HepG2 (cell line): ENCODE data around the gene ARHGEF38. TPM values are rescaled to one million over a fixed set of nuclear protein-coding genes. Genes with fewer than 3 reads are reported as not detected.
A peak's percentile ranks its signal among the peaks of the same experiment; 100 is the strongest.

Source experiments
- ATAC-seq: fragments of 200-7000 bp; cut with Tn5 transposase; 3 replicates; pipeline ENCODE4 v1.9.1; 2020; ENCODE audit warnings: mild to moderate bottlenecking, moderate library complexity
- BruUV-seq: library from RNA; stranded (reverse); fragments of 400-500 nt; replicated peaks from 2 replicates; lab custom pipeline; 2021; lab: Mats Ljungman, UMichigan
- CTCF ChIA-PET: fragments of 300-600 bp; formaldehyde crosslinking; extraction: SDS; loops from one replicate; lab custom pipeline; 2021; ENCODE audit warnings: low total read pairs, inconsistent platforms, low intra/inter-chr PET ratio; lab: Yijun Ruan, JAX
- POLR2A ChIA-PET: fragments of 350-600 bp; sonication (Branson Sonifier 250); formaldehyde crosslinking; loops from one replicate; lab custom pipeline; 2020; ENCODE audit warnings: antibody characterized with exemption, inconsistent platforms; lab: Yijun Ruan, JAX
- DNase-seq: peaks from one replicate; pipeline ENCODE4 v3.0.0-alpha.2; 2015; ENCODE audit warnings: low spot score
- FAIRE-seq: peaks from 3 replicates; lab custom pipeline; 2011; peaks lifted over from hg19 to GRCh38; lab: Jason Lieb, UNC
- H2AFZ ChIP-seq: one replicate; pipeline ENCODE4 v1.6.1; 2011; ENCODE audit warnings: low read length, inconsistent platforms
- H3K27ac ChIP-seq: fragments of 300-600 bp; 3 replicates; pipeline ENCODE4 v1.8.0; 2011; ENCODE audit warnings: mixed run types, mild to moderate bottlenecking, mixed read lengths, low read length, inconsistent platforms; ENCODE audit not compliant: insufficient read depth; ENCODE audit errors: extremely low read length
- H3K27me3 ChIP-seq, 2 experiments: fragments of 200-600 bp in 1 of 2; 2 replicates in 1 of 2; 3 replicates in 1 of 2; pipeline versions ENCODE4 v1.6.0 to v1.8.0; 2011; ENCODE audit warnings: low read length in 2 of 2, mild to moderate bottlenecking in 2 of 2, moderate library complexity in 2 of 2, inconsistent platforms in 1 of 2; ENCODE audit not compliant: insufficient read depth in 2 of 2, control insufficient read depth in 1 of 2
- H3K36me3 ChIP-seq, 2 experiments: fragments of 200-600 bp in 1 of 2; replicated peaks in 1 of 2; 2 replicates in 1 of 2; 3 replicates in 1 of 2; pipeline versions ENCODE4 v1.5.1 to v1.8.0; 2011; ENCODE audit warnings: low read length in 2 of 2, inconsistent platforms in 1 of 2; ENCODE audit not compliant: insufficient read depth in 2 of 2, control insufficient read depth in 1 of 2
- H3K4me1 ChIP-seq: 2 replicates; pipeline ENCODE4 v1.5.1; 2012; ENCODE audit warnings: low read length, inconsistent platforms; ENCODE audit not compliant: insufficient read depth
- H3K4me2 ChIP-seq: 2 replicates; pipeline ENCODE4 v1.6.0; 2011; ENCODE audit warnings: low read depth, low read length, inconsistent platforms
- H3K4me3 ChIP-seq, 3 experiments: fragments of 200-600 bp in 1 of 3; sonication (generic), shearing (Covaris generic) in 1 of 3; replicated peaks in 1 of 3; 2 replicates each; pipeline ENCODE4 v1.5.1; 2011 to 2016; ENCODE audit warnings: low read length in 3 of 3, inconsistent platforms in 2 of 3, low read depth in 2 of 3, mild to moderate bottlenecking in 2 of 3, control low read depth in 1 of 3, mixed read lengths in 1 of 3; ENCODE audit not compliant: insufficient read depth in 1 of 3
- H3K79me2 ChIP-seq: one replicate; pipeline ENCODE4 v1.6.1; 2011; ENCODE audit warnings: low read length, inconsistent platforms; ENCODE audit not compliant: insufficient read depth
- H3K9ac ChIP-seq: 2 replicates; pipeline ENCODE4 v1.6.0; 2011; ENCODE audit warnings: mild to moderate bottlenecking, low read depth, low read length, inconsistent platforms; ENCODE audit not compliant: insufficient read depth
- H3K9me3 ChIP-seq: 2 replicates; pipeline ENCODE4 v1.5.1; 2012; ENCODE audit warnings: mild to moderate bottlenecking, low read length
- H4K20me1 ChIP-seq: 2 replicates; pipeline ENCODE4 v1.6.0; 2011; ENCODE audit warnings: inconsistent platforms, mild to moderate bottlenecking, low read length, moderate library complexity; ENCODE audit not compliant: insufficient read depth
- BCLAF1 ChIP-seq: fragments of 450-650 bp; IDR thresholded peaks from 2 replicates; pipeline ENCODE4 v1.6.1; 2017; ENCODE audit warnings: mild to moderate bottlenecking
- SNAPC4 ChIP-seq: sonication (generic); formaldehyde crosslinking; IDR thresholded peaks from 2 replicates; pipeline ENCODE4 v1.4.0; 2020; ENCODE audit warnings: mild to moderate bottlenecking, missing genetic modification reagents
- THAP7 ChIP-seq: sonication (generic); formaldehyde crosslinking; IDR thresholded peaks from 2 replicates; pipeline ENCODE4 v1.8.1; 2023; ENCODE audit warnings: mild to moderate bottlenecking, missing genetic modification reagents
- USF2 ChIP-seq, 2 experiments: sonication (generic) in 1 of 2; formaldehyde crosslinking in 1 of 2; IDR thresholded peaks; 2 replicates each; pipeline versions ENCODE4 v1.5.1 to v1.6.1; 2011 to 2020; ENCODE audit warnings: borderline replicate concordance in 1 of 2, low read depth in 1 of 2, low read length in 1 of 2, mild to moderate bottlenecking in 1 of 2, missing genetic modification reagents in 1 of 2, moderate library complexity in 1 of 2
- ZNF17 ChIP-seq: sonication (generic); formaldehyde crosslinking; IDR thresholded peaks from 2 replicates; pipeline ENCODE4 v1.5.0; 2020; ENCODE audit warnings: mild to moderate bottlenecking, missing genetic modification reagents
- ZNF30 ChIP-seq: sonication (generic); formaldehyde crosslinking; IDR thresholded peaks from 2 replicates; pipeline ENCODE4 v1.5.0; 2020; ENCODE audit warnings: mild to moderate bottlenecking, missing genetic modification reagents
- ZNF674 ChIP-seq: sonication (generic); formaldehyde crosslinking; IDR thresholded peaks from 2 replicates; pipeline ENCODE4 v1.5.0; 2020; ENCODE audit warnings: low read depth, mild to moderate bottlenecking, missing genetic modification reagents
- ZNF878 ChIP-seq: sonication (generic); formaldehyde crosslinking; IDR thresholded peaks from 2 replicates; pipeline ENCODE4 v1.8.1; 2023; ENCODE audit warnings: mild to moderate bottlenecking, missing genetic modification reagents, moderate library complexity
- WGBS: methylation state at CpG from one replicate; pipeline ENCODE4 v1.1.6; 2017; ENCODE audit warnings: low lambda C conversion rate; 5-methylcytosine and 5-hydroxymethylcytosine counted together
- in situ Hi-C: cut with HindIII; loops from 2 replicates; pipeline ENCODE4 v1.10.0; 2017; ENCODE audit warnings: low pct_unique_long_range_greater_than_20kb; ENCODE audit not compliant: extremely low pct_ligation_motif_present
- intact Hi-C: fragments of 100-400 bp; cut with micrococcal nuclease; formaldehyde crosslinking; loops from one replicate; pipeline ENCODE4 v1.10.0; 2022; ENCODE audit not compliant: unreplicated experiment
- polyA plus RNA-seq, 8 experiments: library from polyadenylated mRNA; depleted of rRNA in 3 of 8; stranded (reverse) in 7 of 8; unstranded in 1 of 8; fragments of >200 nt; fragmentation: Illumina TruSeq in 4 of 8; extraction: Trizol in 4 of 8; gene quantifications; 2 replicates each; pipeline versions ENCODE4 v1.2.1 to v1.2.3, GENCODE V29; 2011 to 2016; ENCODE audit warnings: low read depth in 4 of 8, missing spikeins in 1 of 8, mixed read lengths in 1 of 8; ENCODE audit not compliant: insufficient read depth in 1 of 8
- total RNA-seq, 5 experiments: library from RNA; depleted of rRNA; stranded (reverse); fragments of >200 nt; fragmentation: Illumina TruSeq; extraction: Trizol; gene quantifications; 2 replicates each; pipeline ENCODE4 v1.2.3, GENCODE V29; 2016; ENCODE audit warnings: low read depth in 1 of 5

Gene ARHGEF38
- total and polyA plus RNA-seq, 2 of the 13 experiments (the other 11 are each of a cell fraction or from before 2014, with no cell fraction given) = not detected

GRCh38 chr4:105708181-105709080, 156.0 kb downstream of the ARHGEF38 start, which contains the start of the genes GSTCD and INTS12 (continued):
- TF ChIP-seq USF2 (IDR thresholded peaks at IDR 0.05; ENCODE audit: low read depth, low read length) (no peak), USF2 (CRISPR knock-in tag; IDR thresholded peaks at IDR 0.05; ENCODE audit: borderline replicate concordance) (no peak), THAP7 (CRISPR knock-in tag) (peak; percentile 23; the same call in 1 of the 2 replicates)

GRCh38 chr4:105709081-105709450, 156.6 kb downstream of the ARHGEF38 start:
- Histone ChIP-seq H3K27me3 (no peaks in the 10 kb centered on the region; a peak in 1 of 5 replicates), H2AFZ (peak overlapping the region; percentile 50), H3K36me3 (no peaks in the 10 kb centered on the region), H3K4me2 (peak overlapping the region; percentile 65), H3K27ac (peak overlapping the region; percentile 90), H3K79me2 (peaks cover 62% of the 10 kb centered on the region), H3K4me3 (peak overlapping the region; percentile 80 to 98 (median 82)), H3K4me1 (peaks cover 40% of the 10 kb centered on the region), H3K9me3 (no peaks in the 10 kb centered on the region), H3K9ac (peak overlapping the region; percentile 94), H4K20me1 (no peaks in the 10 kb centered on the region; the same call in 1 of the 2 replicates)
- POLR2A ChIA-PET = no interaction called here
- intact Hi-C loops (loop anchor here (10.0 kb wide), 3 partner anchors 186 to 606 kb away; partner anchors contain the start of genes AIMP1, NPNT and TBCK), in situ Hi-C loops (no loop called here)
- DNase-seq (peak; percentile 10), FAIRE-seq (no peak), ATAC-seq (peak; percentile 72)
- CTCF ChIA-PET = no interaction called here
- 2% methylated on average over 6 of the region's 11 CpGs for WGBS
- BruUV-seq = TSS peak; percentile 66
- 0 out of 2 replicates have a peak, but pooled peaks have one; percentile 14 for TF ChIP-seq ZNF674 (CRISPR knock-in tag)
- TF ChIP-seq BCLAF1 = no peak
- TF ChIP-seq ZNF30 (CRISPR knock-in tag) = 0 out of 2 replicates have a peak, but pooled peaks have one; percentile 1
- TF ChIP-seq ZNF878 = no peak
- TF ChIP-seq ZNF17 = no peak
- 0 out of 2 replicates have a peak, but pooled peaks have one; percentile 6 for TF ChIP-seq SNAPC4 (CRISPR knock-in tag)
